HCT116 (cell line): ENCODE measurements around the gene KLHL11. TPM values are rescaled to one million over a fixed set of nuclear protein-coding genes. Genes with fewer than 3 reads are reported as not detected.

Source experiments
- ATAC-seq: fragments of 200-7000 bp; cut with Tn5 transposase; 2 replicates; pipeline ENCODE4 v1.9.1; 2020; ENCODE audit warnings: mild to moderate bottlenecking, moderate library complexity
- BruUV-seq: library from RNA; stranded (reverse); fragments of 400-500 nt; replicated peaks from 2 replicates; lab custom pipeline; 2021; lab: Mats Ljungman, UMichigan
- CTCF ChIA-PET: fragments of 300-600 bp; sonication (Branson Sonifier 250); formaldehyde crosslinking; loops from one replicate; lab custom pipeline; 2021; ENCODE audit warnings: antibody characterized with exemption; lab: Charles Lee
- POLR2A ChIA-PET: fragments of 300-600, 350-600 bp; sonication (Branson Sonifier 250); formaldehyde crosslinking; loops from one replicate; lab custom pipeline; 2021; ENCODE audit warnings: antibody characterized with exemption; lab: Charles Lee
- RAD21 ChIA-PET, 2 experiments: fragments of 300-600 bp; sonication (Branson Sonifier 250); formaldehyde crosslinking; loops; one replicate each; lab custom pipeline; 2023; ENCODE audit warnings: low total read pairs in 2 of 2; ENCODE audit not compliant: uncharacterized antibody in 2 of 2, unreplicated experiment in 2 of 2, low non-redundant PET in 1 of 2; lab: Charles Lee
- DNase-seq: peaks from one replicate; pipeline ENCODE4 v3.0.0-alpha.2; 2010; ENCODE audit warnings: low read depth, low spot score
- H2AFZ ChIP-seq: fragments of 200-600 bp; shearing (Covaris generic), sonication (generic); 2 replicates; pipeline ENCODE4 v1.6.1; 2017; ENCODE audit warnings: low read depth, mixed run types, mixed read lengths, antibody characterized with exemption, low read length; ENCODE audit not compliant: poor library complexity, severe bottlenecking
- H3K27ac ChIP-seq: 2 replicates; pipeline ENCODE4 v1.5.1; 2012; ENCODE audit warnings: low read depth, low read length
- H3K27me3 ChIP-seq: fragments of 200-600 bp; sonication (generic); 2 replicates; pipeline ENCODE4 v1.6.1; 2016; ENCODE audit warnings: mixed run types, low read length, mixed read lengths; ENCODE audit not compliant: insufficient read depth
- H3K36me3 ChIP-seq, 2 experiments: fragments of 200-500 bp in 1 of 2; fragments of 200-600 bp in 1 of 2; sonication (Bioruptor generic) in 1 of 2; sonication (generic) in 1 of 2; 2 replicates each; pipeline versions ENCODE4 v1.5.1 to v1.6.1; 2014 to 2016; ENCODE audit warnings: low read length in 2 of 2, inconsistent platforms in 1 of 2, mixed read lengths in 1 of 2, mixed run types in 1 of 2; ENCODE audit not compliant: insufficient read depth in 2 of 2, control insufficient read depth in 1 of 2
- H3K4me1 ChIP-seq, 2 experiments: fragments of 200-600 bp in 1 of 2; sonication (generic) in 1 of 2; 2 replicates each; pipeline versions ENCODE4 v1.5.1 to v1.6.1; 2012 to 2017; ENCODE audit warnings: low read length in 2 of 2, inconsistent platforms in 1 of 2, mild to moderate bottlenecking in 1 of 2, mixed read lengths in 1 of 2, mixed run types in 1 of 2, moderate library complexity in 1 of 2; ENCODE audit not compliant: insufficient read depth in 2 of 2, control insufficient read depth in 1 of 2
- H3K4me2 ChIP-seq: fragments of 200-600 bp; sonication (generic); 2 replicates; pipeline ENCODE4 v1.6.1; 2017; ENCODE audit warnings: mixed run types, low read length, mixed read lengths
- H3K4me3 ChIP-seq, 2 experiments: fragments of 200-600 bp in 1 of 2; sonication (generic) in 1 of 2; replicated peaks in 1 of 2; 2 replicates each; pipeline ENCODE4 v1.5.1; 2011 to 2016; ENCODE audit warnings: low read length in 2 of 2, control low read depth in 1 of 2, low read depth in 1 of 2, mild to moderate bottlenecking in 1 of 2, mixed read lengths in 1 of 2, mixed run types in 1 of 2
- H3K79me2 ChIP-seq: fragments of 200-600 bp; sonication (generic); 2 replicates; pipeline ENCODE4 v1.6.1; 2017; ENCODE audit warnings: mild to moderate bottlenecking, mixed run types, low read length, moderate library complexity, mixed read lengths; ENCODE audit not compliant: insufficient read depth
- H3K9ac ChIP-seq: fragments of 200-600 bp; sonication (generic); 2 replicates; pipeline ENCODE4 v1.6.1; 2016; ENCODE audit warnings: low read length, mixed read lengths
- H3K9me2 ChIP-seq: fragments of 200-600 bp; sonication (generic), shearing (Covaris generic); 2 replicates; pipeline ENCODE4 v1.6.1; 2017; ENCODE audit warnings: mixed run types, mild to moderate bottlenecking, moderate library complexity; ENCODE audit not compliant: insufficient read depth
- H3K9me3 ChIP-seq, 2 experiments: fragments of 200-500 bp in 1 of 2; fragments of 200-600 bp in 1 of 2; sonication (Bioruptor generic) in 1 of 2; sonication (generic) in 1 of 2; 2 replicates each; pipeline ENCODE4 v1.6.1; 2014 to 2017; ENCODE audit warnings: low read length in 2 of 2, mixed read lengths in 2 of 2, inconsistent platforms in 1 of 2, low read depth in 1 of 2, mild to moderate bottlenecking in 1 of 2, mixed run types in 1 of 2, moderate library complexity in 1 of 2; ENCODE audit not compliant: control insufficient read depth in 1 of 2, insufficient read depth in 1 of 2
- H4K20me1 ChIP-seq: fragments of 200-600 bp; sonication (generic), shearing (Covaris generic); 2 replicates; pipeline ENCODE4 v1.6.1; 2017; ENCODE audit warnings: mixed run types, mild to moderate bottlenecking, moderate library complexity; ENCODE audit not compliant: insufficient read depth
- CEBPB ChIP-seq: IDR thresholded peaks from 2 replicates; pipeline ENCODE4 v1.6.1; 2012; ENCODE audit warnings: low read depth
- CTCF ChIP-seq, 3 experiments: fragments of 200-600 bp in 1 of 3; sonication (generic) in 1 of 3; IDR thresholded peaks in 2 of 3; conservative IDR thresholded peaks in 1 of 3; 2 replicates each; pipeline ENCODE4 v1.5.1; 2012 to 2017; ENCODE audit warnings: low read depth in 2 of 3, low read length in 2 of 3, antibody characterized with exemption in 1 of 3, borderline replicate concordance in 1 of 3, control low read depth in 1 of 3, mild to moderate bottlenecking in 1 of 3, mixed read lengths in 1 of 3, mixed run types in 1 of 3, moderate library complexity in 1 of 3; ENCODE audit not compliant: insufficient read depth in 1 of 3
- EGR1 ChIP-seq: IDR thresholded peaks from 2 replicates; pipeline ENCODE4 v1.6.1; 2012; ENCODE audit warnings: low read depth
- ELF1 ChIP-seq: IDR thresholded peaks from 2 replicates; pipeline ENCODE4 v1.6.1; 2012; ENCODE audit warnings: low read depth, borderline replicate concordance
- EZH2 ChIP-seq: fragments of 200-600 bp; sonication (generic); IDR thresholded peaks from 2 replicates; pipeline ENCODE4 v1.6.1; 2017; ENCODE audit warnings: antibody characterized with exemption, mixed run types
- EZH2phosphoT487 ChIP-seq: fragments of 200-600 bp; IDR thresholded peaks from 2 replicates; pipeline ENCODE4 v1.6.1; 2018; ENCODE audit warnings: antibody characterized with exemption, borderline replicate concordance
- FOSL1 ChIP-seq: IDR thresholded peaks from 2 replicates; pipeline ENCODE4 v1.6.1; 2012; ENCODE audit warnings: low read depth
- JUND ChIP-seq: IDR thresholded peaks from 2 replicates; pipeline ENCODE4 v1.6.1; 2012
- SIN3A ChIP-seq: IDR thresholded peaks from 2 replicates; pipeline ENCODE4 v1.6.1; 2012; ENCODE audit warnings: low read depth
- SP1 ChIP-seq: IDR thresholded peaks from 2 replicates; pipeline ENCODE4 v1.6.1; 2012; ENCODE audit warnings: low read depth
- SRF ChIP-seq: IDR thresholded peaks from 2 replicates; pipeline ENCODE4 v1.6.1; 2012; ENCODE audit warnings: low read depth
- TCF7L2 ChIP-seq: IDR thresholded peaks from 2 replicates; pipeline ENCODE4 v1.7.0; 2011; ENCODE audit warnings: borderline replicate concordance, inconsistent platforms; ENCODE audit not compliant: insufficient read depth, insufficient read length; ENCODE audit errors: extremely low read depth
- ZNF274 ChIP-seq: fragments of 200-500 bp; sonication (Bioruptor generic); IDR thresholded peaks from 2 replicates; pipeline ENCODE4 v1.6.1; 2014; ENCODE audit warnings: mild to moderate bottlenecking, low read depth, low read length, inconsistent platforms
- intact Hi-C: fragments of 100-400 bp; cut with micrococcal nuclease; formaldehyde crosslinking; loops from 2 replicates; pipeline ENCODE4 v1.10.0; 2022
- total RNA-seq: library from RNA; stranded (reverse); gene quantifications from one replicate; pipeline ENCODE4 v1.2.1, GENCODE V29; 2021; ENCODE audit not compliant: unreplicated experiment

Gene KLHL11
- total RNA-seq, 1 experiment from 2014 or later: 22.4 TPM

GRCh38 chr17:41871789-41872188 lies 6.6 kb upstream of the KLHL11 start:
- ATAC-seq: no peak
- ChIA-PET RAD21 (no interaction called here), POLR2A (no interaction called here), CTCF (no interaction called here)
- Histone ChIP-seq H2AFZ (no peak overlapping the region), H3K9me3 (no peaks in the 10 kb centered on the region), H3K36me3 (peaks cover 37 to 43% of the 10 kb centered on the region in 2 experiments), H3K79me2 (no peaks in the 10 kb centered on the region), H3K27me3 (no peaks in the 10 kb centered on the region), H3K4me1 (no peaks in the 10 kb centered on the region), H4K20me1 (no peaks in the 10 kb centered on the region), H3K4me3 (no peak overlapping the region), H3K27ac (no peak overlapping the region), H3K9me2 (no peaks in the 10 kb centered on the region), H3K4me2 (no peak overlapping the region), H3K9ac (no peak overlapping the region)
- TF ChIP-seq FOSL1 (no peak), SRF (no peak), ZNF274 (no peak), CEBPB (no peak), SP1 (no peak), TCF7L2 (no peak), CTCF (IDR thresholded peaks at IDR 0.05 in 2 of 3, conservative IDR thresholded peaks at IDR 0.05 in 1 of 3; ENCODE audit: borderline replicate concordance in 1 of 3, insufficient read depth in 1 of 3, low read depth in 2 of 3, low read length in 2 of 3) (no peak), EZH2phosphoT487 (no peak), SIN3A (no peak)
- intact Hi-C loops: no loop called here
- BruUV-seq: no TSS peak
- DNase-seq: no peak

- H3K27me3 ChIP-seq: no peaks in the 10 kb centered on the region
- CTCF ChIA-PET: no interaction called here
- H3K9me2 ChIP-seq: no peaks in the 10 kb centered on the region
- H3K4me3 ChIP-seq: no peak overlapping the region
- no peaks in the 10 kb centered on the region for H4K20me1 ChIP-seq
- intact Hi-C loops: no loop called here
- no peak overlapping the region for H3K9ac ChIP-seq
- TF ChIP-seq JUND: no peak
- TF ChIP-seq EZH2: no peak
- no peak for TF ChIP-seq ELF1
- TF ChIP-seq EGR1: no peak
- no peak overlapping the region for H3K27ac ChIP-seq
- no TSS peak for BruUV-seq
- no peak overlapping the region for H2AFZ ChIP-seq
- RAD21 ChIA-PET: no interaction called here
- no peaks in the 10 kb centered on the region for H3K9me3 ChIP-seq
- peak; percentile 23; the same call in 1 of the 2 replicates for ATAC-seq
- H3K4me1 ChIP-seq: peaks cover 0 to 2% of the 10 kb centered on the region in 2 experiments; a peak in 2 of 4 replicates
- POLR2A ChIA-PET: no interaction called here
- DNase-seq: no peak
- no peaks in the 10 kb centered on the region for H3K79me2 ChIP-seq
- peaks cover 36 to 43% of the 10 kb centered on the region in 2 experiments for H3K36me3 ChIP-seq
- no peak overlapping the region for H3K4me2 ChIP-seq
These were observed 5.4 kb upstream of the KLHL11 start for GRCh38 chr17:41870627-41871026.
